Mucosa of descending colon (tissue), 3 donors: ENCODE measurements around the gene LY6G6C. TPM values are rescaled to one million over a fixed set of nuclear protein-coding genes. Genes with fewer than 3 reads are reported as not detected.
A peak's percentile ranks its signal among the peaks of the same experiment; 100 is the strongest.

Source experiments
- ATAC-seq: fragments of 200-7000 bp; cut with Tn5 transposase; one replicate; pipeline ENCODE4 v1.9.1; 2020; ENCODE audit warnings: mild to moderate bottlenecking, moderate library complexity
- DNase-seq, 3 donors: peaks; one replicate each; pipeline ENCODE4 v3.0.0-alpha.2; 2020
- H3K36me3 ChIP-seq: fragments of 200-600 bp; one replicate; pipeline ENCODE4 v1.8.0; 2021; ENCODE audit warnings: low read depth, mild to moderate bottlenecking
- H3K4me1 ChIP-seq: fragments of 200-600 bp; one replicate; pipeline ENCODE4 v1.8.0; 2021; ENCODE audit warnings: low read depth, mild to moderate bottlenecking
- H3K4me3 ChIP-seq: fragments of 200-600 bp; one replicate; pipeline ENCODE4 v1.8.0; 2021; ENCODE audit warnings: mild to moderate bottlenecking
- H3K9me3 ChIP-seq: fragments of 200-600 bp; one replicate; pipeline ENCODE4 v1.8.0; 2021; ENCODE audit warnings: mild to moderate bottlenecking
- intact Hi-C, 2 donors: fragments of 100-400 bp; cut with DNase I in 1 of 2; cut with micrococcal nuclease in 1 of 2; formaldehyde crosslinking; loops; one replicate each; pipeline versions ENCODE4 v1.11.0 to v1.11.1; 2022; cut with DNase I, micrococcal nuclease
- total RNA-seq, 3 donors: library from RNA; stranded (reverse); fragmentation: NEBNext Ultra II Directional in 2 of 3; extraction: Animal tissue kit (Norgen Biotek cat#: 25700) in 2 of 3; gene quantifications; one replicate each; pipeline versions ENCODE4 v1.2.1 to v1.2.4, GENCODE V29; 2021 to 2023
- TF ChIP-seq, protein P1 (sequence below): fragments of 200-600 bp; IDR thresholded peaks from one replicate; pipeline ENCODE4 v1.8.0; 2022; ENCODE audit warnings: antibody characterized with exemption, mild to moderate bottlenecking
- donor health status: DM: no; HTN: no; CAD: no; lungs with moderate emphysema.
- donor health status: DM: no; HTN: no; CAD: no.
- donor health status: DM: no; HTN: yes; CAD: no.

Gene LY6G6C
- total RNA-seq, 3 donors from 2014 or later, result 0.32 TPM; not detected in 2

DNA sequence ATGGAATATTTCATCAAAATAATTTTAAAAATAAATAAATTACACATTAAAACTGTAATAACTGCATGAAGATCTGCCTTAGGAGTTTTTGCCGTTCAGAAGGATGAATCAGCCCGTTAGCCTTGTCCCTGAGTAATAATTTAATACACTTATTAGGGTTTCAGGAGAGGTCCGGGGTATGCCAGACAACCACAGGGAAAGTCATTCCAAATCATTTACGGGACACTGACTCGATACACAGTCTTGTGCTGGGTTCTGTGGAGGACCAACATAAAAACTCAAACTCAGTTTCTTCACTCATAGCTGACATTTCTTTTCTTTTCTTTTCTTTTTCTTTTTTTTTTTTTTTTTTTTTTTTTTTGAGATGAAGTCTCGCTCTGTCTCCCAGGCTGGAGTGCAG lies 15.6 kb downstream of the LY6G6C start:
- Histone ChIP-seq H3K4me3 (no peak overlapping the region), H3K4me1 (peaks cover 20% of the 10 kb centered on the region), H3K9me3 (no peaks in the 10 kb centered on the region), H3K36me3 (no peaks in the 10 kb centered on the region)
- TF ChIP-seq, protein P1, sequence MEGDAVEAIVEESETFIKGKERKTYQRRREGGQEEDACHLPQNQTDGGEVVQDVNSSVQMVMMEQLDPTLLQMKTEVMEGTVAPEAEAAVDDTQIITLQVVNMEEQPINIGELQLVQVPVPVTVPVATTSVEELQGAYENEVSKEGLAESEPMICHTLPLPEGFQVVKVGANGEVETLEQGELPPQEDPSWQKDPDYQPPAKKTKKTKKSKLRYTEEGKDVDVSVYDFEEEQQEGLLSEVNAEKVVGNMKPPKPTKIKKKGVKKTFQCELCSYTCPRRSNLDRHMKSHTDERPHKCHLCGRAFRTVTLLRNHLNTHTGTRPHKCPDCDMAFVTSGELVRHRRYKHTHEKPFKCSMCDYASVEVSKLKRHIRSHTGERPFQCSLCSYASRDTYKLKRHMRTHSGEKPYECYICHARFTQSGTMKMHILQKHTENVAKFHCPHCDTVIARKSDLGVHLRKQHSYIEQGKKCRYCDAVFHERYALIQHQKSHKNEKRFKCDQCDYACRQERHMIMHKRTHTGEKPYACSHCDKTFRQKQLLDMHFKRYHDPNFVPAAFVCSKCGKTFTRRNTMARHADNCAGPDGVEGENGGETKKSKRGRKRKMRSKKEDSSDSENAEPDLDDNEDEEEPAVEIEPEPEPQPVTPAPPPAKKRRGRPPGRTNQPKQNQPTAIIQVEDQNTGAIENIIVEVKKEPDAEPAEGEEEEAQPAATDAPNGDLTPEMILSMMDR, result no peak
- intact Hi-C loops, result no loop called here
- no peak for ATAC-seq
- DNase-seq, result no peak

DNA sequence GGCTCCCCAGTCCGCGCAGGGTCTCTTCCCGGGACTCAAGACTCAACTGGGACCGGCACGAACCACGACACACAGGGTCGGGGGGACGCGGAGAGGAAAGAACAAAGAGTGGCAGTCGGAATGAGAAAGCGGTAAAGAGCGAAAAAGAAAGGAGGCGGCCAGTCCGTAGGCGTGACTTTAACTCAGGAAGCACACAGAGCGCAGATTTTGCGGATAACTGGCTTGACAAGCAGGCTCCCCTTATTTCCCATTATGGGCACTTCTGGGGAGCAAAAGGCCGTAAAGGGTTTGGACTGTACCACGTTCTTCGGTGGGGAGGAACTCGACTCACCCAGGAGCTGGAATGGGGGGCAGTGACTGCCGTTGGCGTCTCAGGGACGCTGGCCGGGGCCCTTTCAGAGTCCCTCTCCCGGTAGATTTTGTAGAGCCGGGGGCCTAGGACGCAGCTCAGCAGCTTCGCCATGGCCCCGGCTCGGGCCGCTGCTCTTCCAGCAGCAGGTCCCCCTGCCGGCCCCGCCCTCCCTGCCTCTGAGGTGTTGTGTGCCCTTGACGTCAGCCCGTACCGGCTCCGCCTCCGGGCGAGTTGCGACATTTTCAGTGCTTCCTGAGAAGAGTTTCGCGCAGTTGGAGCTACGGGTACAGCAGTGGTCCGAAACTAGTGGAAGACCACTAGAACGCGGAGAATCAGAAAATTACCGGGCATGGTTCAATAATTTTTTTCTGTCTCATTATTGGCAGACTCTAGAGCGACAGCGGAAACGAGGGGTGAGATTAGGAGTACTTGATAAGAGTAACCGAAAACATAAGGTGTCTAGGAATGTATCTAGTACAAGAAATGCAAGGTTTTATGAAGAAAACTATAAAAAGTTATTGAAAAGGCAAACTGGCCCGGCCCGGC lies 18.5 kb downstream of the LY6G6C start, which contains the start of gene ABHD16A:
Gene ABHD16A (minus strand): TSS at position 506 of the 898 bp plus-strand sequence. CDS start 43 bp downstream, at position 463.
- Histone ChIP-seq H3K36me3 (no peaks in the 10 kb centered on the region), H3K4me1 (peaks cover 20% of the 10 kb centered on the region), H3K4me3 (peak within 1 kb of the TSS; percentile 87), H3K9me3 (no peaks in the 10 kb centered on the region)
- peak; percentile 98 for ATAC-seq
- peak; percentile 98 to 100 (median 99) for DNase-seq
- TF ChIP-seq, protein P1, result no peak
- intact Hi-C loops, result no loop called here

DNA sequence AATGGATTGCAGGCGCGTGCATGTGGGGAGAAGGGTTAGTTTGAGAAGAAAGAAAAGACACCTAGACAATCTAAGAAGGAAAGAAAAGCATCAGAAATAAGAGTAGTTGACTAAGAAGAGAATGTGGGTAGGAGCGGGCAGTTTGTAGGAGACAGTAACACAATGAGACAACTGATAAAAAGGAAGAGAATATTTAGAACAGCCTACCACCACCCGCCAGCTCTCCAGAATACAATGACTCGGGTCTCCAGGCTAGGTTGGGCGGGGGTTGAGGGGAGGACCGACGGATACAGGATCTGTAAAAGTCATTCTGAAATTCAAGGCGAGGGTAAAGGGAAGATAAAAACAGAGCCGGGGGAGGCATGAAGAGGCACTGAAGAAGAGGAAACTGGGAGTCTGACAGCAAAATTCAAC lies 19.1 kb downstream of the LY6G6C start:
- TF ChIP-seq, protein P1, result no peak
- Histone ChIP-seq H3K9me3 (no peaks in the 10 kb centered on the region), H3K4me3 (peak overlapping the region; percentile 87), H3K36me3 (no peaks in the 10 kb centered on the region), H3K4me1 (peaks cover 20% of the 10 kb centered on the region)
- intact Hi-C loops, result no loop called here
- ATAC-seq (peak; percentile 5), DNase-seq (no peak)

DNA sequence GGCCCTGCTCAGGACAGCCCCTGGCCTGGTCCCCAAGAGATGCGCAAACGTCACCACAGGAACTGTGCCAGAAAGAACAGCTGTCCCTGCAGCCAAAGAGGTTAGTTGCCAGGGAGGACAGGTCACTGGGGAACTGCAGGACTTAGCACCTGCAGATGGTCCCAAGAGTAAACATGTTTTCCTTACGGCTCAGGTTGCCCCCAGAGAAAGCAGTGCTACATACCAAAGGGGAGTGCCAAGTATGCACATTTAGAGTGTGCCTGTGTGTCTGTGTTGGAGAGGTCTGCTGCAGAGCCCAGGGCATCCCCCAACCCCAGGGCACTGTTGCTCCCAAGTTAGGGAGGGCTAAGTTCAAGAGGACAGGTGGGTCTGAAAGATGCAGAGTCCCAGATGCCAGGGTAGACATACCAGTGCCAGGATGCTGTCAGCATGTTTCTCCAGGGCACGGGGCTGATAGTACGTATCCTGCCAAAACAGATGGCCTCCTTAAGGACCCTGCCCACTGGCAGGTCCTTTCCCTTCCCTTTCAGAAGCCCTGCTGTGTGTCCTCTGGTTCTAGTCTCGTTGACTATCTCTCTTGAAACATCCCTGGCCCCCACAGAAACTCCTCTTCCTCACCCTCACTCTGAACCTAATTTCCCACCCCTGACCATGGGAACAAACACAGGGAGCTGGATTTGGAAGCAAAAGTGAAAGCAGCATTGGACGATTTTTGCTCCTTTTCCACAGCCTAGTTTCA lies 19.7 kb downstream of the LY6G6C start:
- intact Hi-C loops, result no loop called here
- DNase-seq (no peak), ATAC-seq (peak; percentile 0)
- Histone ChIP-seq H3K4me3 (no peak overlapping the region), H3K36me3 (no peaks in the 10 kb centered on the region), H3K4me1 (peaks cover 20% of the 10 kb centered on the region), H3K9me3 (no peaks in the 10 kb centered on the region)
- TF ChIP-seq, protein P1, result no peak

DNA sequence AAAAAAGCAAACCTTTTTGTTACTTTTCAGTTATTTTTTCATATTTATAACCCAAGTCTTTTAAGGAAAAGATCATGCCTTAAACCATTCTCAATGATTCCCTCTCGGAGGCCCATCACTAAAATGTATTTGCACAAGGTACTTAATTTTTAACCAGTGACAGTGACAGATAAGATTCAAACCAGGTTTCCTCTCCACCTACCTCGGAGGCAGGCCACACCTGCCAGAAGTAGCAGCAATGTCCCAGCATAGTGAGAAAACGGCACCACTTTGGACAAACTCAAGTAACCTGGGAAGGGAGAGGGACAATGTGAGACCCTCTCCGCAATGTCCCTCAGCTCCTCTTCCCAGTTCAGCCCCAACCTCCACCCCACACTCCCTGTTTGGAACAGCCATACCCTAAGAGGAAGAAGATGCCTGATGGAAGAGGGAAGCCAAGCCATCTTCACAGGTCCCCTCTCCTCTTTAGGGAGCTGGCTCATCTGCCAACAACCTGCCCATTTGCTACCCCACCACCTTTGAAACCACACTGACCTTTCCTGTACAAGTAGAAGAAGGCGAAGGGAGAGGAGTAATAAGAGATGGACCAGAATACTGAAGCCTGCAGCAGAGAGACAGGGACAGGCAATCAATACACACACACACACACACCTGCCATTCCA lies 20.7 kb downstream of the LY6G6C start:
- Histone ChIP-seq H3K4me3 (no peak overlapping the region), H3K9me3 (no peaks in the 10 kb centered on the region), H3K36me3 (no peaks in the 10 kb centered on the region), H3K4me1 (peaks cover 20% of the 10 kb centered on the region)
- TF ChIP-seq, protein P1, result no peak
- DNase-seq (no peak), ATAC-seq (no peak)
- intact Hi-C loops, result no loop called here
